ENCODE measurements around the gene ING5. TPM values are rescaled to one million over a fixed set of nuclear protein-coding genes. Genes with fewer than 3 reads are reported as not detected.
"Not testable (repeated sequence)": the region's sequence is repeated elsewhere in the genome, so short reads cannot be mapped to it uniquely, and the experiment has no call there.

Gene ING5
- total and polyA plus RNA-seq, 8 donors: 14.1 to 63.9 (median 22.3) TPM

DNA sequence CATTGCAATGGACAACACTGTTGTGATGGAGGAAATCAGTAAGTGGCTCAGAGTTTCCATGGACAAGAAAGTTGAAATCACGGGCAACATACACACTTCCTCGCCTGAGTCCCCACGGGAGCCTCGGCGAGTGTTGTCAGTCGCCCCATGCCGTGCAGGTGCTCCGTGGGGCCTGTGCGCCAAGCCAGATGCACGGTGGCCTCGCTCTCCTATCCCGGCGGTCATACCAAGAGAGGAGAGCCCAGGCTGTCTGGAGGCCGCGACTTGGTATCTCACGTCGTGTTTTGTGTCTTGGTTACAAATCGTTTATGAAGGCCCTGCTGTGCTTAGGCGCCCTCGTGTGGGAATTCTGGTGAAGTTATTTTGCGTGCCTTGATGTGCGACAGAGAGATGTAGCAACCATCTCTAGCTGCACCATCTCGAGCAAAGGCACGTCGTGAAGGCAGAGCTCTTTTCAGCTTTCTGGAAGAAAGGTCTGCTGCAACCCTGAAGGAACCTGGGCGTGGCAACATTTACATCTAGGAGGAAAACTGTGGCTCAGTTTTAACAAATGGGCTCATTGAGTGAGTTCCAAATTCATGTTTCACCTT, 42.6 kb upstream of the ING5 start:
- TF ChIP-seq, protein P1, sequence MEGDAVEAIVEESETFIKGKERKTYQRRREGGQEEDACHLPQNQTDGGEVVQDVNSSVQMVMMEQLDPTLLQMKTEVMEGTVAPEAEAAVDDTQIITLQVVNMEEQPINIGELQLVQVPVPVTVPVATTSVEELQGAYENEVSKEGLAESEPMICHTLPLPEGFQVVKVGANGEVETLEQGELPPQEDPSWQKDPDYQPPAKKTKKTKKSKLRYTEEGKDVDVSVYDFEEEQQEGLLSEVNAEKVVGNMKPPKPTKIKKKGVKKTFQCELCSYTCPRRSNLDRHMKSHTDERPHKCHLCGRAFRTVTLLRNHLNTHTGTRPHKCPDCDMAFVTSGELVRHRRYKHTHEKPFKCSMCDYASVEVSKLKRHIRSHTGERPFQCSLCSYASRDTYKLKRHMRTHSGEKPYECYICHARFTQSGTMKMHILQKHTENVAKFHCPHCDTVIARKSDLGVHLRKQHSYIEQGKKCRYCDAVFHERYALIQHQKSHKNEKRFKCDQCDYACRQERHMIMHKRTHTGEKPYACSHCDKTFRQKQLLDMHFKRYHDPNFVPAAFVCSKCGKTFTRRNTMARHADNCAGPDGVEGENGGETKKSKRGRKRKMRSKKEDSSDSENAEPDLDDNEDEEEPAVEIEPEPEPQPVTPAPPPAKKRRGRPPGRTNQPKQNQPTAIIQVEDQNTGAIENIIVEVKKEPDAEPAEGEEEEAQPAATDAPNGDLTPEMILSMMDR (IDR thresholded peaks at IDR 0.05): peak; percentile 16 to 37 (median 24)
- Histone ChIP-seq H3K36me3 (peaks cover 0 to 35% (median 0%) of the 10 kb centered on the region in 3 donors), H3K4me3 (no peak overlapping the region), H3K27ac (no peak overlapping the region), H3K27me3 (no peaks in the 10 kb centered on the region), H3K4me1 (no peaks in the 10 kb centered on the region), H3K9me3 (no peaks in the 10 kb centered on the region)
- DNase-seq (peak in 3 of 6 donors; percentile 44 to 62 (median 47)), FAIRE-seq (no peak), ATAC-seq (peak; percentile 46 to 76 (median 74))
- 60 to 64% methylated on average over 26 of the region's 26 CpGs for WGBS, 2 donors
- intact Hi-C loops (cut with DNase I): no loop called here

GRCh38 chr2:241660593-241661213, 41.1 kb upstream of the ING5 start:
- Histone ChIP-seq H3K27me3 (no peaks in the 10 kb centered on the region), H3K27ac (peak overlapping the region in 3 of 4 donors; percentile 34 to 68 (median 37)), H3K4me3 (no peak overlapping the region), H3K36me3 (peaks cover 0 to 21% (median 0%) of the 10 kb centered on the region in 3 donors), H3K4me1 (no peaks in the 10 kb centered on the region), H3K9me3 (no peaks in the 10 kb centered on the region)
- 65 to 74% methylated on average over 14 of the region's 14 CpGs for WGBS, 2 donors
- TF ChIP-seq, protein P1 (IDR thresholded peaks at IDR 0.05): no peak
- DNase-seq (peak in 1 of 6 donors; percentile 43), ATAC-seq (peak; percentile 42 to 68 (median 62)), FAIRE-seq (no peak)
- intact Hi-C loops (cut with DNase I): no loop called here

DNA sequence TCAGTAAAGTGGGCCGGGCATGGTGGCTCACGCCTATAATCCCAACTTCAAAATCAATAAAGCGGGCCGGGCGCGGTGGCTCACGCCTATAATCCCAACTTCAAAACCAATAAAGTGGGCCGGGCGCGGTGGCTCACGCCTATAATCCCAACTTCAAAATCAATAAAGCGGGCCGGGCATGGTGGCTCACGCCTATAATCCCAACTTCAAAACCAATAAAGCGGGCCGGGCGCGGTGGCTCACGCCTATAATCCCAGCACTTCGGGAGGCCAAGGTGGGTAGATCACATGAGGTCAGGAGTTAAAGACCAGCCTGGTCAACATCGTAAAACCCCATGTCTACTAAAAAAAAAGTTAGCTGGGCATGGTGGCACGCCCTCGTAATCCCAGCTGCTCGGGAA, 39.1 kb upstream of the ING5 start:
- H3K27ac ChIP-seq; H3K27me3 ChIP-seq; H3K4me1 ChIP-seq; ATAC-seq; H3K9me3 ChIP-seq; intact Hi-C loops (cut with DNase I); H3K4me3 ChIP-seq; FAIRE-seq: not testable (repeated sequence)
- WGBS, 2 donors: 91 to 93% methylated on average over 24 of the region's 24 CpGs
- H3K36me3 ChIP-seq: peaks cover 0 to 12% (median 0%) of the 10 kb centered on the region in 3 donors
- peak in 1 of 6 donors; percentile 15 for DNase-seq

- DNase-seq: no peak
- ATAC-seq: no peak
- FAIRE-seq: no peak
- WGBS, 2 donors: 89% methylated on average over 23 of the region's 23 CpGs
- Histone ChIP-seq H3K27me3 (no peaks in the 10 kb centered on the region), H3K36me3 (peaks cover 0 to 23% (median 3%) of the 10 kb centered on the region in 3 donors), H3K4me1 (no peaks in the 10 kb centered on the region), H3K27ac (no peak overlapping the region), H3K9me3 (no peaks in the 10 kb centered on the region), H3K4me3 (no peak overlapping the region)
- intact Hi-C loops (cut with DNase I): no loop called here
- TF ChIP-seq, protein P1 (IDR thresholded peaks at IDR 0.05): no peak
Observed at GRCh38 chr2:241665731-241666440, 36.0 kb upstream of the ING5 start.

- Histone ChIP-seq H3K27me3 (no peaks in the 10 kb centered on the region), H3K4me1 (no peaks in the 10 kb centered on the region), H3K4me3 (no peak overlapping the region), H3K36me3 (peaks cover 0 to 30% (median 3%) of the 10 kb centered on the region in 3 donors), H3K27ac (no peak overlapping the region), H3K9me3 (no peaks in the 10 kb centered on the region)
- 86 to 87% methylated on average over 42 of the region's 42 CpGs for WGBS, 2 donors
- ATAC-seq (no peak), FAIRE-seq (no peak), DNase-seq (no peak)
- intact Hi-C loops (cut with DNase I): no loop called here
- TF ChIP-seq, protein P1 (IDR thresholded peaks at IDR 0.05): no peak
Observed at GRCh38 chr2:241666627-241667400, 35.0 kb upstream of the ING5 start.

All from pancreas (tissue), 10 donors.